HG03354 (cell line): Measurements from ENCODE around the gene AATK.
"Not testable (repeated sequence)": the region's sequence is repeated elsewhere in the genome, so short reads cannot be mapped to it uniquely, and the experiment has no call there.

ENCODE experiments used
- ATAC-seq: cut with Tn5 transposase; IDR thresholded peaks from one replicate; pipeline ENCODE4 v1.9.1; 2021; ENCODE audit warnings: mild to moderate bottlenecking; ENCODE audit not compliant: unreplicated experiment, poor library complexity, severe bottlenecking

AATK gene

GRCh38 chr17:81148986-81149533 is 17.0 kb downstream of the AATK start:
- ATAC-seq: no peak

- ATAC-seq: no peak
Observed at GRCh38 chr17:81148571-81148970, 17.4 kb downstream of the AATK start.

- ATAC-seq: no peak
Observed at GRCh38 chr17:81147701-81148100, 18.3 kb downstream of the AATK start.

GRCh38 chr17:81146208-81146607 is 19.8 kb downstream of the AATK start:
- not testable (repeated sequence) for ATAC-seq

GRCh38 chr17:81144423-81144781 is 21.6 kb downstream of the AATK start:
- no peak for ATAC-seq

- ATAC-seq: no peak
Observed at GRCh38 chr17:81143717-81144422, 22.2 kb downstream of the AATK start.

- no peak for ATAC-seq
Observed at GRCh38 chr17:81143200-81143527, 22.9 kb downstream of the AATK start.

GRCh38 chr17:81142301-81143199 is 23.5 kb downstream of the AATK start:
- no peak for ATAC-seq

GRCh38 chr17:81140695-81141094 is 25.3 kb downstream of the AATK start:
- no peak for ATAC-seq

- no peak for ATAC-seq
Observed at GRCh38 chr17:81140018-81140417, 26.0 kb downstream of the AATK start.

GRCh38 chr17:81139428-81139827 is 26.6 kb downstream of the AATK start:
- ATAC-seq: no peak

- no peak for ATAC-seq
Observed at GRCh38 chr17:81138500-81138899, 27.5 kb downstream of the AATK start.

GRCh38 chr17:81138083-81138482 is 27.9 kb downstream of the AATK start:
- ATAC-seq: no peak

GRCh38 chr17:81137248-81137647 is 28.8 kb downstream of the AATK start:
- ATAC-seq: no peak

GRCh38 chr17:81136366-81136765 is 29.7 kb downstream of the AATK start:
- ATAC-seq: no peak

GRCh38 chr17:81135505-81136278 is 30.3 kb downstream of the AATK start:
- ATAC-seq: no peak

GRCh38 chr17:81134064-81134781 is 31.8 kb downstream of the AATK start:
- ATAC-seq: no peak

GRCh38 chr17:81132770-81133723 is 33.0 kb downstream of the AATK start:
- ATAC-seq: no peak

- no peak for ATAC-seq
Observed at GRCh38 chr17:81132197-81132540, 33.9 kb downstream of the AATK start.
